ENCODE measurements around the gene MTRF1L.
"Not testable (repeated sequence)": the region's sequence is repeated elsewhere in the genome, so short reads cannot be mapped to it uniquely, and the experiment has no call there.

MTRF1L gene

DNA sequence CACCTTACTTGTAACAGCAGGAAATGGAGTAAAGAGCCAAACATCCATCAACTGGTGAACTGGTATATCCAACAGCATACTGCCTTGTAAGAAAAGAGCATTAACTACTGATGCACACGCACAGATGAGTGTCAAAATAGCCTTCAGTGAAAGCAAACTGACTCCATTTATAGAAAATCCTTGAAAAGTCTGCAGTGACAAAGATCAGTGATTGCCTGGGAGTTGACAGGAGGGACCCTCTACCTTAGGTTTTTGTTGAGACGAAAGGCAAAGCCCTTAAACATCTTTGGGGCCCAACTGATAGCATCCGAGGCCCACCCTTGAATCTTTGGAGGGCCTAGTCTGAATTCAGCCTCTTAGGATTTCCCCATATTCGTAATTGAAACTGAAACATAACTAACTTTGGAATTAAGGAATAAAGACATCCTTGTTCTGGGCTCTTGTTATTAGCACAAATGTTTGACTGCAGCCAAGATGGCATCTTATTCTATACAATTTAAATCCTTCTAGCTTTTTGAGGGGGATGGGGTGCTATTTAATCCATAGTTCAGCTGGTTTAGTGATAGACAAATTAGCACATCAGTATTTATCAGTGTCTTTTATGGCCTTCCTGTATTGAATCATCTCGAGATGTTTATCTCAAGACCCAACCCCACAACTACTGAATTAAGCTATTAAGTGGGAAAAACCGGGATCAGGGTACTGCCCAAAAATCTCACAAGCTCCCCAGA lies 32.7 kb downstream of the MTRF1L start:
- no peak for ATAC-seq

DNA sequence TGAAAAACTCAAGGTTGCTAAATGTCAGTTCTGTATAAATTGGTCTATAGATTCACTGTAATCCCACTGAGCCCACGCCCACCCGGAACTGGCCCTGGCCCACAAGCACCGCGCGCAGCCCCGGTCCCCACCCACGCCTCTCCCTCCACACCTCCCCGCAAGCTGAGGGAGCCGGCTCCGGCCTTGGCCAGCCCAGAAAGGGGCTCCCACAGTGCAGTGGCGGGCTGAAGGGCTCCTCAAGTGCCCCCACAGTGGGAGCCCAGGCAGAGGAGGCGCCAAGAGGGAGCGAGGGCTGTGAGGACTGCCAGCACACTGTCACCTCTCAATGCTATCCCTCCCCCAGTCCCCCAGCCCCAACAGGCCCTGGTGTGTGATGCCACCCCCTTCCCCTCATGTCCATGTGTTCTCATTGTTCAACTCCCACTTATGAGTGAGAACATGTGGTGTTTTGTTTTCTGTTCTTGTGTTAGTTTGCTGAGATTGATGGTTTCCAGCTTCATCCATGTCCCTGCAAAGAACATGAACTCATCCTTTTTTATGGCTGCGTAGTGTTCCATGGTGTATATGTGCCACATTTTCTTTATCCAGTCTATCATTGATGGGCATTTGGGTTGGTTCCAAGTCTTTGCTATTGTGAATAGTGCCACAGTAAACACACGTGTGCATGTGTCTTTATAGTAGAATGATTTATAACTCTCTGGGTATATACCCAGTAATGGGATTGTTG lies 36.2 kb downstream of the MTRF1L start:
- not testable (repeated sequence) for ATAC-seq

DNA sequence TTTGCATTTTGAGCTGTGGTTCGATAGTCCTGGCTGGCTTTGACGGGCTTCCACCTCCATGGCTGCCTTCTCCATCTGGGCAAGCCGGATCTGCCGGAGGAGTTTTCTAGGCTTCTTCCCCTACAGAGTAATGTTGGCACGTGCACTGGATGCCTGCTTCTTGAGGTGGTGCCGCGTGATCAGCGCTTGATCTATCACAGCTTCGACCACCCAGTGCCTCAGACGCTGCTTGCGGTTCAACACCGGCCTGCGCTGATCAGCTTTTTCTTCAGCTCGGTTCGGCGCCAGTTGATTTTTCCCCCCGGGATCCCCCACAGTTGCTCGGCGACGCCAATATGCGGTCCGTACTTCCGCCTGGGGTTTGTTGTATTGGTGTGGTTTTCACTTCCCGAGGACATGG lies 43.2 kb downstream of the MTRF1L start:
- ATAC-seq = no peak

DNA sequence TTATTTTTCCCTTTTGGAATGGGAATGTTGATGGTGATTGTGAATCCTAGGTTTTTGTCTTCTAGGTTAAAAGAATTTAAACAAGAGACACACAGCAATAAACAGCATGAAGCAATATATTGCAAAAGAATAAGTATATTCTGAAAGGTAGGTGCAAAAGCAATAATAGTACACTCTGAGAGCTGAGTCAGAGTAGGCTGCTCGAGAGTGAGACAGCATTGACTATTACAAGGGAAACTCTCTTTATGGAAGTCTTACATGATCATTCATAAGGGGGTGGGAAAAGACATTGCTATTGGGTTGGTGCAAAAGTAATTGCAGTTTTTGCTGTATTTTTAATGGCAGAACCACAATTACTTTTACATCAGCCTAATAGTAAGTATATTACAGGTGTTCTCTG lies 44.7 kb downstream of the MTRF1L start:
- ATAC-seq = no peak

DNA sequence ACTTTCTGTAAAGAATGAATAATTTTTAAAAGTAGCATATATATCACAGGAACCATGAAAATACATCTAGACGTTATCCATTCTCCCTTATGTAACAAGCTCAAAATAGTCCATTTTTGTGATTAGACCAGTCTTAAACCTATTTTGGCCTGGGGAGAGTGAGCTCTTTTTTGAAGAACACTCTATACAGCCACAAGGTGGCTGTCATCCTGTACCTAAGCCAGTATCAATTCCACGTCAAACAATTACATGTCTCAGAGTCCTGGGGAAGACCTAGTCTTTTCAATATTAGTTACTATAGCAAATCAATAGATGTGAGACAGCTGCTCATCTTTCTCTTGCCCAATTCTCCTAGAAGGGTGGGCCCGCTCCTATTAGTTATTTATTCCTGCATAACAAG lies 48.1 kb downstream of the MTRF1L start:
- ATAC-seq = no peak

DNA sequence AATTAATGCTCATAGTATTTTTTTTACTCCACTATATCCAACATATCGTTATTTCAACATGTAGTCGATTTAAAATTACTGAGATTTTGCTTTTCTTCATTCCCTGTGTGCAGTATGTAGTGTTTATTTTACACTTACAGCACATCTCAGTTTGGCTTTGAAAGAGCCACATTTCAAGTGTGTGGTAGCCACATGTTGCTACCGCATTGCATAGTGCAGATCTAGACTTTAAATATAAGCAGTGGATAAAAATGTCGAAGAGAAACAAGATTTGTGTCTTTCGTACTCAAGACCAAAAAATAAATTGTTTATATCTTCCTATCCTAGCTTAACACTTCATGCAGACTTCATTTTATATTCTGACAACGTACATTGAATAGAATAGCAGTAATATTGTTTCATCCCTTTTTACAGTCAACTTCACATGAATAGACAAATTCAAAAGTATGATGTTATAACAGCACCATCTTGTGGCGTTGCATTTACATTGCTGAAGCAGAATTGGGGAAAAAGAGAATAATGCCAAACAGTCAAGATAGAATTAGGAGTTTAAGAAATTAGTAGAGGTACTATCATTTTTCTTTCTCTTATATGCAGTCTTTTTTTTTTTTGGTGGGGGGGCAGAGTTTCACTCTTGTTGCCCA lies 49.5 kb downstream of the MTRF1L start:
- no peak for ATAC-seq

DNA sequence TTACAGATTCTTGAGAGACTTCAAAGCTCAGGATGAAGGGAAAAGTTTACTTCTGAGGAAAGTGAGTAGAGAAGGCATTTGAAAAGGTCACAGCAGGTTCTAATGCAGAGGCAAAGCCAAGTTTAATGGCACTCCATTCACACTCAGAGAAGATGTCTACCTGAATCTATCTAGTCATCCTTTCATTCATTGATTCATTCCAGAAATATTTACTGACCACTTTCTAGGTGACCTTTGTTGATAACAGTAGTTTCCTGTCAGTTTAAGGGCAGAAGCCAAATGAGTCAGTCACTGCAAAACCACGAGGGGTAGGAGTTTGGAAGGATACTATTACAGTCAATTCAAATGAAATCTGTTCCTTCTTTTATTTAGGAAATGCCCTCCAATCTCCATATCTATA lies 50.5 kb downstream of the MTRF1L start:
- peak in 1 of 2 donors; percentile 36 for ATAC-seq

DNA sequence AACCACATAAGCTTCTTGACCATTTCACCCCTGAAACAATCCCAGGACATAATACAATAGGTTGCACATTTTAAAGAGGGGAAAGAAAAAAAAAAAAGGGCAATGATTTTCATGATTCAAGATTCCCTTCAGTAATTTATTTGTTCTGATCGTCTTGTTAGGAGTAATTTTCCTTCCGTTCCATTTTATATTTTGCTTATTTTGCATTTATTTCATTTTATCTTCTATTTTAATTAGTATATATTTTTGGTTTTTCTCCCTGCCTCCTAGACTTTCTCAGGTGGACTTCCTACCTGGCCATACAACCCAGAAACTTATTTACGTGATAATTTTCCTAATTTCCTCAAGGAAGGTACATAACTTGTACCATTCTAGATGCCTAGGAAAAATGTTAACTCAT lies 52.3 kb downstream of the MTRF1L start:
- ATAC-seq = no peak

DNA sequence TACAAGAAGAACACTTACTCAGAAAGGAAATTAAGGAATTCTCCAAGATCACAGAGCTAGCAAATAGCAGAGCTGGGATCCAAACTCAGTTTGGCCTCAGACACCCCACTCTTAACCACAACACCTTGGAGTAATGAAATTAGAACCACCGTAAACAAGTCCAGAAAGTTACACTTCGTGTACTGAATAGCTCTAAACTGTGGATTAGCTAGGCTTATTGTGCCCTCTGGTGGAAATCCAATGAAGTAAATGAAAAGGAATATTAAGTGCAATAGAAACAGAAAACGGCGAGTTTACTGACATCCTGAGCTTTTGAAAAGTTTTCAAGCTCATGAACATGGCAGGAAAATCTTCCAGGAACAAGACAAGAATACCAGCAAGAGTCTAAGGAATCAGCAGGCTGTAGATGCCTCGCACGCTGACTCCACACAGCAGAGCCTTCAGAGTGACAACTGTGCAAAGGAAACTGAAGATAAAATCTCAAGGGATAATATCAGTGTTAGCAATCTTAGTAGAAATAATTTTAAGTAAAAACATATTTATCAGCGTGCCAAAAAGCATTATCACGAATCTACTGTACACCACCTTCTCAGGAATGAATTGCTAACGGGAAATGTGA lies 54.2 kb downstream of the MTRF1L start:
- peak; percentile 51 to 56 for ATAC-seq

DNA sequence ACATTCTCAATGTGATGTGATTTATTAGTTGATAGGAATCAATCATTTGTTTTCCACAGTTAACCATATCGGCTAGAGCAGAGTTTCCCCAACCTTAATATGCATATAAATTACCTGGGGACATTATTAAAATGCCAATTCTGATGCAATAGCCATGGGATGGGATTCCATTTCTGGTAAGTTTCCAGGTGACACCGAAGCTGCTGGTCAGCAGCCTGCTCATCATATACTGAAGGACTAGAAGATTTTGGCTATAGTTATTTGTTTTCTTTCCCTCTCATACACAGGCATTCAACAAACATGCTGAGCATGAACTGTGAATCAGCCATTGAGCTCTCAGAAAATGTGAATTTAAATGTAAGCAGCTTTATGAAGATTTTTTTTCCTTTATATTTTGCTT lies 55.5 kb downstream of the MTRF1L start:
- no peak for ATAC-seq

DNA sequence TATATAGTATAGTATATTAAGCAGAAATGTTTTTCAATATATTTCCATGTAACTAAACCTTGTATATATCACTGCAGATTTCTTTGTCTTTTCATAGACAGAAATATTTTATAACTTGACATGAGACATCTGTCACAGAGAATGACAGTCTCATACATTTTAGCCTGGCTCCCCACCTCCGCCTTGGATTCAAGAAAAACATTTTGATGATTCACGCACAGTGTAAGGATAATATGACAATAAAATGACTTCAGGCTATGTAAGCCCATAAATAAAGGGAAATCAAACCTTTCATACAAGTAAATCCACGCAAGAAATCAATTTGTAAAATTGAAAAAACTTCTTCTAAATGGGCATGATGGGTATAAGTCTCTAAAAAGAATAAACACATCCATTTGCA lies 56.0 kb downstream of the MTRF1L start:
- no peak for ATAC-seq

DNA sequence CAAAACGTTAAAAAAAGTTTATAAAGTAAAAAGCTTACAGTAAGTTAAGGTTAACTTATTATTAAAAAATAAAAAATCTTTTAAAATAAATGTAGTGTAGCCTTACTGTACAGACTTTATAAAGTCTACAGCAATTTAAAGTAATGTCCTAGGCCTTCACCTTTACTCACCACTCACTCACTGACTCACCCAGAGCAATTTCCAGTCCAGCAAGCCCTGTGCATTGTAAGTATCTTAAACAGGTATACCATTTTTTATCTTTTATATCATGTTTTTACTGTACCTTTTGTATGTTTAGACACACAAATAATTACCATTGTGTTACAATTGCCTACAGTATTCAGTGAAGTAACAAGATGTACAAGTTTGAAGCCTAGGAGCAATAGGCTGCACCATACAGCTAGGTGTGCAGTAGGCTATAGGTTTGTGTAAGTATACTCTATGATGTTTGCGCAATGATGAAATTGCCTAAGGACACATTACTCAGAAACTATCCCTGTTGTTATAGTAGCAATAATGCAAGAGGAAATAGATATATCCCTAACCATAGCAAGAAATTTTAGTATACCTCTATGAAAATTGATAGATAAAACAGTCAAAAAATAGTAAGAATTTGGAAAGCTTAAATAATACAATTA lies 59.1 kb downstream of the MTRF1L start:
- ATAC-seq = no peak

DNA sequence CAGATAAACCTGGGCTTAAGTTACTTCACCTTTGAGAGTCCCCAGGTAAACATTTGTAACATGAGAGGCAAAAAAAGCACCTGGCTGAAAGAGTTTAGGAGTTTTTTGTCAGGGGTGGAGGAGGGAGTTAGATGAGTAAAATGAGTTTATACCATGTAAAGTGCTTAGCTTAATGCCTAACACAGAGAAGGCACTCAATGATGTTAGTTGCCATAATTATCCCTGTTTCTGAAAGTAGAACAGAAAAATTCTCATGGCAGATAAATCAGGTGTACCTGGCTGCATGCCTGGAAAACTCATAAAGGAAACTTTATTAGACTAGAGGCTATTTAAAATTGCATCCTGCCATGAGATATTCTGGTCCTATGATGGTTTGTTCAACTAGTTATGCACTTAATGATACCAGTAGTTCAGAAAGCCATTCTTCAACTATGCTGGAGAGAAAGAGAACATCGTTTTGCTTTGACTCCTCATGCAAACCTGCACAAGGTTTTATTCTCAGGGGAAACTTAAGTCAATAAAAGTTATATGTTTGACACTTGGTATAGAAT lies 60.1 kb downstream of the MTRF1L start:
- no peak for ATAC-seq

DNA sequence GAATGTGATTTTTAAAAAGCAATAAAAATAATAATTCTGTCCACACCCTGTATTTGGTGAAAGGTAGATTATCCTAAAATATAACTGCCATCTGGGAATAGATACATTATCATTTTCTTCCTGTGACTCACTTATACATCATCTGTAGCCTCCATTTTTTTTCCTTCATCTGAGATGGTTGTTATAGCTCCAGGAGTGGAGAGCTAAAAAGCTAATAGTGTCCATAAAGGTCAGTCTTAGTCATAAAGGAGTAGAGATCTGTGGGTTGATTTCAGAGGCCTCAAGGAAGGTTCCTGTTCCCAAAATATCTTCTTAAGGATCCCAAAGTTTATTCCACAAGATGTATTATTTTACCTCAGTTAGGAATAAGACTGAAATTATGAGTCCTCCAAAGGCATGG lies 60.8 kb downstream of the MTRF1L start:
- no peak for ATAC-seq
